GM19372 (cell line): ENCODE data around the gene SRCIN1.
A peak's percentile ranks its signal among the peaks of the same experiment; 100 is the strongest.

ENCODE experiments used
- ATAC-seq: cut with Tn5 transposase; IDR thresholded peaks from one replicate; pipeline ENCODE4 v1.9.1; 2021; ENCODE audit warnings: mild to moderate bottlenecking, low read depth, moderate library complexity; ENCODE audit not compliant: unreplicated experiment

SRCIN1 gene

GRCh38 chr17:38566666-38567031 lies 39.1 kb downstream of the SRCIN1 start:
- ATAC-seq = no peak

GRCh38 chr17:38565853-38566665 lies 39.7 kb downstream of the SRCIN1 start:
- no peak for ATAC-seq

GRCh38 chr17:38564869-38565268 lies 40.9 kb downstream of the SRCIN1 start:
- no peak for ATAC-seq

- no peak for ATAC-seq
These were observed 41.4 kb downstream of the SRCIN1 start for GRCh38 chr17:38564254-38564837.

DNA sequence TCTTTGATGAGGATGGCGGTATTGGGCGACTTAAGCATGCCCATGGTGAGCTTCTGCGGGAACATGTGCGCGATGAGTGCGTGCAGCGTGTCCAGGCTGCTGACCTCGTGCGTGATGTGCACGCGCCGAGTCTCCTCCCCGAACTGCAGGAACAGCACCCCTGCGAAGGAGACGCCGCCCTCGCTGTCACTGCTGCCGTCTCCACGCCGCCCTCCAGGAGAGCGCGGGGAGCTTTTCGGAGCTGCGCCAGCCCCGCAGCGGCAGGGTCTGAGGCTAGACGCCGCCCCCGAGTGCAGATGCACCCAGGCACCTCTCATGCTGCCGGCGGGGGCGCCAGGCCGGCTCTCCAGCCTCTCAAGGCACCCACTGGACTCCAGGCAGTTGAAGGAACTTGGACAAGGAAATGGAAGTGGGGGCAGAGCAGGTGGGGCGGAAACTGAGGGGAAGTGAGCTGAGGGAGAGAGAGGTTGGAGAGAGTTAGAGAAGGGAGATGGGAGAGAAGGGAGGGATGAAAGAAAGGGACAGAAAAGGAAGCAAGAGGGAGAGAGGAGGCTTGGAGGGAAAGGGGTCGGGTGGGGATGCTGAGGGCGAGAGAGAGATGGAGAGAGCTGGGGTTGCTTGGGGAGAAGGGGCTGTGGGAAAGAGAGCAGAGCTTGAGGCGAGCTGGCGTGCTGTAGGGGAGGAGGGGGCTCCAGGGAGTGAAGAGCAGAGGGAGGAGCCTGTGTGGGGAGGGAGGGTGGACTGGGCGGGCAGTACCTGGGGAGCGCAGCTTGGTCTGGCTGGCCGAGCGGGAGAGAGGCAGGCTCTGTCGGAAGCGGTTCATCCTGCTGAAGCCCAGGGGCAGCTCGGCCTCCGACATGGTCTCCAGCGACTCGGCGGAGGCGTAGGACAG lies 42.1 kb downstream of the SRCIN1 start:
- no peak for ATAC-seq

- ATAC-seq = no peak
These were observed 42.8 kb downstream of the SRCIN1 start for GRCh38 chr17:38562903-38563302.

GRCh38 chr17:38562215-38562569 lies 43.6 kb downstream of the SRCIN1 start:
- no peak for ATAC-seq

DNA sequence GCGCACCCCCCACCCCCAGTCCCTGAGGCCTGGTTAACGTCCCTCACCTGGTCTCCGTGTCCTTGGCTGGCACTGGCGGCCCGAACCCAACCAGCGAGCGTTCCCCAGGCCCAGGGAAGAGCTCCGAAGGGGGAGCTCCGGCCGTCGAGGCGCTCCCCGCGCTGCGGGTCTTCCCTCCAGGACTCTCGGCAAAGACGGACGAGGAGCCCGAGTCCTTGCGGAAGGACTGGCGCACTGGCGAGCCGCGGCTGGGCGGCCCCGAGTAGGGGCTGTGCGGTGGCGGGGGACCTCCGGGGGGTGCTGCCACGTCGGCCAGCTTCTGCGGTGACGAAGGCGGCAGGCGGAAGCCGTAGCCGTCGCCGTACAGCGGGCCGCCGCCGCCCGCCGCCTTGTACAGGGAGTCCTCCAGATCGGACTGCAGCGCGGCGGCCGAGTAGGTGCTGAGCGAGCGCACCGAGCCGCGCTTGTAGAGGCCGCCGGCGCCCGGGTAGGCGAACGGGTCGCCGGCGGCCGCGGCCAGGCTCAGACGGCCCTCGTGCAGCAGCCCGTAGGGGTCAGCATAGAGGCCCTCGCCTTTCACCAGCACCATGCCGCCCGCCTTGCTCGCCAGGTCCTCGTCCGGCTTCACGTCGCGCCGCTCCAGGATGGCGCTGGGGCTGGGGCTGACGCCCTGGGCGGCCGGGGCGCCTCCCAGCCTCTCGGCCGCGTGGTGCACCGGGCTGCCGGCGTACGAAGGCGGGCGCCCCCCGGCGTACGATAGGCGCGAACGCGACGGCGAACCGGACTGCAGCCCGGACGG lies 44.1 kb downstream of the SRCIN1 start:
- no peak for ATAC-seq

DNA sequence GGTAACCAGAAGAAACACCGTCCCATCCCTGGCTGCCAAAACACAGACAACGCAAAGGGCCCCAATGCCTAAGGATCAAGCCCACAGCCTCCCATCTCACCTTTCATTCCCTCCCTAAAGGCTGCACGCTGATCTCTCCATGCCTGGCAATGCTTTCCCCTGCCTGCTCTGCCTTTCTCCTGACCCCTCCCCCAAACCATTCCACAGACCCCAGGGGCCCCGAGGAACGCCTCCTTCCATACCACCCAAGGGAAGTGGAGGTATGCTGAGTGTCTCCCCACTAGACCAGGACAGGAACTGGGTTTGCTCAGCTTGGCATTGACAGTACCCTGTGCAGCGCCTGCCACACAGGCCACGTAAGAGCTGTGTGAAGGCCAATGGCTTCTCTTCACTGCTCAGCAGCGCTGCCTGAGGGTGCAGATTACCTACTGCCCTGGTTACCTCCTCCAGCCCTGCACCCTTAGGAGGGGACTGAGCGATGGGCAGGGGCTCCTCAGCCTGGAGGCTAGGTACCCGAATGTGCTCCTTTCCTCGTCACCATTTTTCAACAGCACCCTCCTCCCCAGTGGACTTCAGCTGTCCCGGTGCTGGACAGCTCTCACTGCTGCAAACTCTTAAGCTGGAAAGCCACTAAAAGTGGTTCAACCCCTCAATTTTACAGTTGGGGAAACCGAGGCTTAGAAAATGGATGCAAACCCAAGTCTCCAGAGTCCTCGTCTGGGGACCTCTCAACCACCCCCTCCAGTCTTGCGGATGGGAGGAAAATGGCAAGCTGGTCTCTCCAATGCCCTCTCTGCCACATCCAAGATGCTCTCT lies 45.0 kb downstream of the SRCIN1 start:
- ATAC-seq = no peak

GRCh38 chr17:38559880-38560230 lies 45.9 kb downstream of the SRCIN1 start:
- no peak for ATAC-seq

- ATAC-seq = peak; percentile 78
These were observed 46.5 kb downstream of the SRCIN1 start for GRCh38 chr17:38559051-38559879.

DNA sequence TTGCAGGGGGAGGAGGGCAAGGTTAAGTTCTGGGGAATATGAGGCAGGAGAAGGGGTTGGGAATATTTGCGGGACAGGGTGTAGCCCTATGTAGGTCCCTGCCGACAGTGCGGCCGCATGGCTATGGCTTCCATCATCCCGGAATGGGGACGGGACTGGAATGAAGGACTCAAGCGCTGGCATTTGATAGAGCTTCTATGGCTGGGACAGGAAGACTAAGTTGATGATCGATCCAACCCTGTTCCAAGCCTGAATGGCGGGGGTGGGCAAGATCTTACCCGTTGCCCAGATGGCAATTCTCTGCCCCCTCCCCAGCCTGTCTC lies 47.1 kb downstream of the SRCIN1 start:
- ATAC-seq = no peak

GRCh38 chr17:38557836-38558727 lies 47.7 kb downstream of the SRCIN1 start:
- ATAC-seq = no peak

GRCh38 chr17:38557396-38557795 lies 48.4 kb downstream of the SRCIN1 start:
- no peak for ATAC-seq

DNA sequence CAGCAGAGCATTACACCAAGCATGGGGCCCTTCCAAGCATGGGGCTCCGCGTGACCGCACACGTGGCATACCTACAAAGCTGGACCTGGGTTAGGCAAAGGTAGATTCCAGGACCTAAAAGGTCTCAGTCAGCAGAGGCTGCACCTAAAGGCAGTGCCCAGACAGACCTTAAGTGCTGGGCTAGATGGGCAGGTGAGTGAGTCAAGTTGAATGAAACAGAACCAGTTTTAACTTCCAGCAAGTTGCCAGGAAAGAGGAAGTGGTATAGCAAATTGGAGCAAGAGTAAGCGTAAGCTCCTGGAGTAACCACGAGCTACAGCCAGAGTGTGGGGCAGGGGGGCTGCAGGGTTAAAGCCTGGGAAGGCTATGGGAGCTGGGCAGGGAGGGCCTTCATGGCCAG lies 49.5 kb downstream of the SRCIN1 start:
- ATAC-seq = no peak

GRCh38 chr17:38554430-38555350 lies 51.1 kb downstream of the SRCIN1 start:
- ATAC-seq = no peak

GRCh38 chr17:38552343-38552742 lies 53.4 kb downstream of the SRCIN1 start:
- ATAC-seq = no peak
